Measurements from ENCODE around the gene ARHGAP23. TPM values are rescaled to one million over a fixed set of nuclear protein-coding genes. Genes with fewer than 3 reads are reported as not detected.

Gene ARHGAP23
- total RNA-seq, 3 donors from 2014 or later: 6.1 to 44.6 (median 12.6) TPM

- DNase-seq (no peak), ATAC-seq (no peak)
- Histone ChIP-seq H3K36me3 (ENCODE audit: low read depth) (no peaks in the 10 kb centered on the region), H3K4me3 (no peak overlapping the region), H3K9me3 (no peaks in the 10 kb centered on the region), H3K4me1 (ENCODE audit: low read depth) (no peaks in the 10 kb centered on the region)
- intact Hi-C loops (cut with DNase I, micrococcal nuclease): no loop called here
- no peak for TF ChIP-seq CTCF (IDR thresholded peaks at IDR 0.05)
Measured at GRCh38 chr17:38456031-38456815, 28.0 kb downstream of the ARHGAP23 start.

GRCh38 chr17:38457577-38458371 is 29.5 kb downstream of the ARHGAP23 start:
- ATAC-seq (no peak), DNase-seq (no peak)
- Histone ChIP-seq H3K4me3 (no peak overlapping the region), H3K4me1 (ENCODE audit: low read depth) (no peaks in the 10 kb centered on the region), H3K9me3 (no peaks in the 10 kb centered on the region), H3K36me3 (ENCODE audit: low read depth) (no peaks in the 10 kb centered on the region)
- no peak for TF ChIP-seq CTCF (IDR thresholded peaks at IDR 0.05)
- intact Hi-C loops (cut with DNase I, micrococcal nuclease): no loop called here

- DNase-seq (no peak), ATAC-seq (no peak)
- Histone ChIP-seq H3K36me3 (ENCODE audit: low read depth) (no peaks in the 10 kb centered on the region), H3K4me1 (ENCODE audit: low read depth) (no peaks in the 10 kb centered on the region), H3K4me3 (no peak overlapping the region), H3K9me3 (no peaks in the 10 kb centered on the region)
- intact Hi-C loops (cut with DNase I, micrococcal nuclease): no loop called here
- no peak for TF ChIP-seq CTCF (IDR thresholded peaks at IDR 0.05)
Measured at GRCh38 chr17:38458521-38458920, 30.3 kb downstream of the ARHGAP23 start.

GRCh38 chr17:38459567-38459966 is 31.3 kb downstream of the ARHGAP23 start:
- no peaks in the 10 kb centered on the region for H3K4me1 ChIP-seq (ENCODE audit: low read depth)
- TF ChIP-seq CTCF (IDR thresholded peaks at IDR 0.05): no peak
- ATAC-seq (no peak), DNase-seq (no peak)
- no peaks in the 10 kb centered on the region for H3K36me3 ChIP-seq (ENCODE audit: low read depth)
- H3K4me3 ChIP-seq: no peak overlapping the region
- H3K9me3 ChIP-seq: no peaks in the 10 kb centered on the region
- intact Hi-C loops (cut with DNase I, micrococcal nuclease): no loop called here

- Histone ChIP-seq H3K4me3 (no peak overlapping the region), H3K4me1 (ENCODE audit: low read depth) (no peaks in the 10 kb centered on the region), H3K36me3 (ENCODE audit: low read depth) (no peaks in the 10 kb centered on the region), H3K9me3 (no peaks in the 10 kb centered on the region)
- intact Hi-C loops (cut with DNase I, micrococcal nuclease): no loop called here
- TF ChIP-seq CTCF (IDR thresholded peaks at IDR 0.05): no peak
- DNase-seq (no peak), ATAC-seq (no peak)
Measured at GRCh38 chr17:38460082-38460715, 31.9 kb downstream of the ARHGAP23 start.

Measured in mucosa of descending colon (tissue), 3 donors.